ENCODE results near the gene FHL3.

The FHL3 gene

DNA sequence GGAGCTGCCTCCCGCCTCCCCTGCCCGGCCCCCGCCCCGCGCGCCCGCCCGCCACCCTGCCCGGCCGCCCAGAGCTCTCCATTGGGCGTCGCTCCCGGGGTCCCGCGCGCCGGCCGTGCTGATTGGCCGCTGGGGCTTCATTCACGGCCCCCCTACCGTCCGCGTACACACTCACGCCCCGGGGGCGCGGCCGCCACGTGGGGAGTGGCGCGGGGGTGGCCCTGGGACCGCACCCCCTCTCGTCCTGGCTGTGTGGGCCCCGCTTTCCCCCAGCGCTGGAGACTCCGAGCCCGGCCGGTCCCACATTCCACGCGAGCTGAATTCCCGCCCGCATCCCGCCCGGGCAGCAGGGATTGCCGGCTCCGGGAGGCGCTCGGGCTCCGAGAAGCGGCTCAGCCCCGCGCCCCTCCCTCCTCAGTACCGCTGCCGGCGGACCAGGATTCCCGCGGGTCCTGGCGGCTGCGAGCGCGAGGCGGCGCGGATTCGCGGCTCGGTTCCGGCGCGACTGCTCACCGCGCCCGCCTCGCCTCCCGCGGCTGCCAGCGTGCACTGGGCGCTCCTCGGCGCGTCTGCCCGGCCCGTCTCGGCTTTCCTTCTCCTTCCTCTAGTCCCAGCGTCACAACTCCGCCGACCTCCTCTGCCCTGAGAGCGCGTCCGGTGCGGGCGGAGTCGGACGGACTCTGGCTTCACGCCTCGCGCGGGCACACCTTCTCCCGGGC is 41.7 kb upstream of the FHL3 start:
- peak overlapping the region; percentile 61 for H3K27ac ChIP-seq
- TF ChIP-seq, protein P1, sequence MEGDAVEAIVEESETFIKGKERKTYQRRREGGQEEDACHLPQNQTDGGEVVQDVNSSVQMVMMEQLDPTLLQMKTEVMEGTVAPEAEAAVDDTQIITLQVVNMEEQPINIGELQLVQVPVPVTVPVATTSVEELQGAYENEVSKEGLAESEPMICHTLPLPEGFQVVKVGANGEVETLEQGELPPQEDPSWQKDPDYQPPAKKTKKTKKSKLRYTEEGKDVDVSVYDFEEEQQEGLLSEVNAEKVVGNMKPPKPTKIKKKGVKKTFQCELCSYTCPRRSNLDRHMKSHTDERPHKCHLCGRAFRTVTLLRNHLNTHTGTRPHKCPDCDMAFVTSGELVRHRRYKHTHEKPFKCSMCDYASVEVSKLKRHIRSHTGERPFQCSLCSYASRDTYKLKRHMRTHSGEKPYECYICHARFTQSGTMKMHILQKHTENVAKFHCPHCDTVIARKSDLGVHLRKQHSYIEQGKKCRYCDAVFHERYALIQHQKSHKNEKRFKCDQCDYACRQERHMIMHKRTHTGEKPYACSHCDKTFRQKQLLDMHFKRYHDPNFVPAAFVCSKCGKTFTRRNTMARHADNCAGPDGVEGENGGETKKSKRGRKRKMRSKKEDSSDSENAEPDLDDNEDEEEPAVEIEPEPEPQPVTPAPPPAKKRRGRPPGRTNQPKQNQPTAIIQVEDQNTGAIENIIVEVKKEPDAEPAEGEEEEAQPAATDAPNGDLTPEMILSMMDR (conservative IDR thresholded peaks at IDR 0.05), result peak; percentile 34

DNA sequence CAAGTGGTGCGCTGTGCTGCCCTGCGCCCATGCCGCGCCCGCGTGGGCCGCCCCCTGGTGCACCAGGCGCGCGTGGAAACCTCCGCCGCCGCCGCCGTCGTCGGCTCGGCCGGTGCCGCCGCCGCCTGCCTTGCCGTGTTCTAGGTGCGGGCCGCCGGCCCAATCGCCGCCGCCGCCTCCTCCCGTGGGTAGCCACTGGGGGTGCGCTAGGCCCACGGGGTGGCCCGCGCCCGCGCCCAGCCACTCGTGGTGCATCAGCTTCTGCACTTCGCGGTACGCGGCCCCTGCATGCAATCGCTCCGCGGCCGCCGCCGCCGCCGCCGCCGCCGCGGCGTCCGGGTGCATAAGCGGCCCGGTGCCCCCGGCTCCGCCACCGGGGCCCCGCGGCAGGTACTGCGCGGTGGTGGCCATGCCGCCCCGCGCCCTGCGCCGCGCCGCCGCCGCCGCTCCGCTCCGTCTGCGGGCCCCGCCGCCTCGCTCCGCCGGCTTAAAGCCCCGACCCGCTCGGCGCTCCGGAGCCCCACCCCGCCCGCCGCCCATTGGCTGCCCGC is 41.1 kb upstream of the FHL3 start, which contains the start of gene POU3F1:
POU3F1 (minus strand) TSS at position 461 of the 551 bp plus-strand sequence; CDS start at position 411, 50 bp downstream.
- H3K27ac ChIP-seq, result peak within 1 kb of the TSS; percentile 61
- TF ChIP-seq, protein P1 (conservative IDR thresholded peaks at IDR 0.05), result no peak

DNA sequence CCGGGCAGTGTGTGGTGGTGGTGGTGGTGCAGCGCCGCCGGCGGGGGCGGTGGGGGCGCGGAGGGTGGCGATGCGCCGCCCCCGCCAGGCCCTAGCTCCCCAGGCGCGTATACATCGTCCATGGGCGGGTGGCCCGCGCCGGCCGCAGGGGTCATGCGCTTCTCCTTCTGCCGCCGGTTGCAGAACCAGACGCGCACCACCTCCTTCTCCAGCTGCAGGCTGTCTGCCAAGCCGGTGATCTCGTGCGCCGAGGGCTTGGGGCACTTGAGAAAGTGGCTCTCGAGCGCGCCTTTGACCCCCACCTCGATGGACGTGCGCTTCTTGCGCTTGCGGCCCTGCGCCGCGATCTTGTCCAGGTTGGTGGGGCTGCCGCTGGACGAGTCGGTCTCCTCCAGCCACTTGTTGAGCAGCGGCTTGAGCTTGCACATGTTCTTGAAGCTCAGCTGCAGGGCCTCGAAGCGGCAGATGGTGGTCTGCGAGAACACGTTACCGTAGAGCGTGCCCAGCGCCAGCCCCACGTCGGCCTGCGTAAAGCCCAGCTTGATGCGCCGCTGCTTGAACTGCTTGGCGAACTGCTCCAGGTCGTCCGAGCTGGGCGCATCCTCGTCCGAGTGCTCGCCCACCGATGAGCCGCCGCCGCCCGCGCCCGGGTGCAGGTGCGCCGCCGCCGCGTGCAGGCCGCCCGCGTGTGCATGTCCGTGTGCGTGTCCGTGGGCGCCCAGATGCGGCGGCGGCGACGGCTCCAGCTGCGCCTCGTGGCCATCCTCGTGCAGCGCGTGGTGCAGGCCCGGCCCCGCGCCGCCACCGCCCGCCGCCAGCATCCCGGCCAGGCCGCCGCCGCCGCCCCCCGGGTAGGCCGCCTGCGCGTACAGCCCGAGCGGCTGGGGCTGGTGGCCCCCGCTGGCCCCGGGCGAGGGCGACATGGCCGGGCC is 40.4 kb upstream of the FHL3 start:
- TF ChIP-seq, protein P1 (conservative IDR thresholded peaks at IDR 0.05), result no peak
- no peak overlapping the region for H3K27ac ChIP-seq

DNA sequence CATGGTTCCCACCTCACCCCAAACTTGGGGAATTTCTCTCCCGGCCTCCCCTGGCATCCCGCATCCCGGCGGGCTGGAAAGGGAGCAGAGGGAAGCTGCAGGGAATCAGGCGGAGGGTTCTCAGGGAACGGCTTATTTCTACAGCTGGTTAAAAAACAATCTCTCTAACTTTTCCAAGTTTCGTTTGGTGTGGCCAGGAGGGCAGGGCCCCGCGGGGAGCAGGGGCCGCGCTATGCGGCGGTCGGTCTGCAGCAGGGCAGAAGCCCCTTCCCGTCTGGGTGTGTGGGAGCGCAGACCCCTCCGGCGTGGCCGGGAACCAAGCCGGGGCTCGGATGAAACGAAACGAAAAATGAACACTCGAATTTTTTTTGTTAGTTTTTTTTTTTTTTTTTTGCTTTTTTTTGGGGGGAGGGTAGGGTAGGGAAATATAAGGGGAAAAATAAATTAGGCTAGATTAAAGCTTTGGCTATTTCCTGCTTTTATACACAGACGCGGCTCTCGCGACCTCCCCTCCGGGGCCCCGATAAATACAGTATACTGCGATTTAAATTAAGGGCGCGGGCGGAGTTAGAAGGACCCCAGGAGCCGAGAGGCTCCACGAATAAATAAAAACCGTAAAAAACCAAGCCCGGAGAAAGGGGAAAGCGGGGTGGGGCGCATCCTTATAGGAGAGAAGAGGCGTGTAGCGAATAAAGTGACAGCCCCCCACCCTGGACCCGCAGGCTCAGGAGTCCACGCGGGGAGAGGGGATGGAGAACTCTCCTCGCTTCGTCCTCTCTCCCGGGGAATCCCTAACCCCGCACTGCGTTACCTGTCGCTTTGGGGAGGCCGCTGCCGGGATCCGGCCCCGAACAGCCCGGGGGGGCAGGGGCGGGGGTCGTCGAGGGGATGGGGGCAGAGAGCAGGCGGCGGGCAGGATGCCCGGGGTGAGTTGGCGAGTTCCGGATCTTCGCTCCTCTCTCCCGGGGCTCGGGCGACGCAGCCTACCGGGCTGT is 39.2 kb upstream of the FHL3 start:
- TF ChIP-seq, protein P1 (conservative IDR thresholded peaks at IDR 0.05), result no peak
- H3K27ac ChIP-seq, result no peak overlapping the region

DNA sequence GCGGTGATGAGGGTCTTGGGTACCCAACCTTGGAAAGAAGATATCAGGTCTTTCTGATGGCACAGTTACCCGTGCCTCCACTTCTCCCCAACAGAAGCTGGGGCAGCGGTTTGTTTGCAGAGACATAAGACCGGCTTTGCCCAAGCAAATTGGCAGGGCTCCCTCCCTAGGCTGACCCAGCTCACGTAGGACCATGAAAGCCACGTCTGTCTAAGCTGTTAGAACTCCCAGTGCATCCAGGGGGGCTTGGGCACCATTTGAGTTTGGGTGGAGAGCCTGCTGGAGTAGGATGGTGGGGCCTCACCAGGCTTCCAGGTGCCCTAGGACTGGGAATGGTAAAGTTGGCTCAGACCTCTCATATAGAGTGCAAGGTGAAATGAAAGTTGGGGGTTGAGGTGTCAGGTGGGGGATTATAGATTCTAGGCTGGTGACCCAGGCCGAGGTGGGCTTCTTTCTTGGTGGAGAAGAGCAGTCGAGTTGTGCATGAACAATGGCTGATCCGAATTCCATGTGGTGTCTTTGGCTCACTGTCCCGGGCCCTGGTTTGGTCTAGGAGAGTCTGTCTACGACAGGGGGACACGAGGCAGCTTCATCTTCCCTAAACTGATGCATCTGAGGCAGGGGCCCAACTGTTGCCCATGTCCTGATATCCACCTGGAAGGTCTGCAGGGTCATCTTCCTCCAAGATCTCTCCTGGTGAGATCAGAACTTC is 37.9 kb upstream of the FHL3 start:
- TF ChIP-seq, protein P1 (conservative IDR thresholded peaks at IDR 0.05), result no peak
- no peak overlapping the region for H3K27ac ChIP-seq

DNA sequence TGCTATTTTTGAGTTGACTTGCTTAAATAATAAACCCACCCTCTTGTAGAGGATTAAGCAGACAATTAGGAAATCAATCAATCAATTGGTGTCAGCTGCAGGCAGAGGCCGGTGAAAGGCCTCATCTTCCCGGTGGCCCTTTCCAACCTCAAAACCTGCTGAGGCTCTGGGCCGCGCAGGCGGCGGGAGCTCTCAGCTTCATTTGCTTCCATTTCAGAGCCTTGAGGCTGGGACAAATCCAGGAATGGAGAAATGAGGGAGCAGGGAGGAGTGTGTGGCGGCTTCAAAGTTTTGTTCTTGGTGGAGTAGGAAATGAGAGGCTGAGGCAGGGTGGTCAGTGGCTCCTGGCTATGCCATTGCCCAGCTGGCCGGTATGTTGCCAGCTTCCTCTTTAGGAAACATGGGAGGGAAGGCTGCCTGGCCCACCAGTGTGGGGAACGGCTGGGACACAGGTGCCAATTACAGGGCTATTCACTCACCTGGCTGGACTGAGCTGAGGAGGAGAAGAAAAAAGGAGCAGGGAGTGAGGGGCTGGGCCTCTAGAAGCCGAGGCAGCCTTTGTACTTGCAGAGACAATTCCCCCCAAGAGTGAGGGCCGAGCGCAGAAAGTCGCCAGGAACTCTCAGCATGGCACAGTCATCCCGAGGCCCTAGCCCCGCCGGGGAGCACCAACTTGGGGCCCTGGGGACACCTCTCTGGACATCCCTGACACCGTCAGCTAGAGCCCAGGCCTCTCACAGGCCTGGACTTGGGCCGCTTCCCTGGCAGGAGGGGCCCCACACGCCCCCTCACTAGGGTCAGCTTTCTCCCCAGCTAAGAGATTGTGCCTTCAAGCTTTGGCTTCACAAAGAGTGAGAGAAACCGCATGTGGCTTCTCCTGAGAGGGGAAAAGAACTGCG is 36.9 kb upstream of the FHL3 start:
- TF ChIP-seq, protein P1 (conservative IDR thresholded peaks at IDR 0.05), result no peak
- no peak overlapping the region for H3K27ac ChIP-seq
